ENCODE results near the gene TRHDE. TPM values are rescaled to one million over a fixed set of nuclear protein-coding genes. Genes with fewer than 3 reads are reported as not detected.
A peak's percentile ranks its signal among the peaks of the same experiment; 100 is the strongest.

Gene TRHDE
- total and polyA plus RNA-seq, 9 donors = 0.29 to 2.3 (median 0.49) TPM

DNA sequence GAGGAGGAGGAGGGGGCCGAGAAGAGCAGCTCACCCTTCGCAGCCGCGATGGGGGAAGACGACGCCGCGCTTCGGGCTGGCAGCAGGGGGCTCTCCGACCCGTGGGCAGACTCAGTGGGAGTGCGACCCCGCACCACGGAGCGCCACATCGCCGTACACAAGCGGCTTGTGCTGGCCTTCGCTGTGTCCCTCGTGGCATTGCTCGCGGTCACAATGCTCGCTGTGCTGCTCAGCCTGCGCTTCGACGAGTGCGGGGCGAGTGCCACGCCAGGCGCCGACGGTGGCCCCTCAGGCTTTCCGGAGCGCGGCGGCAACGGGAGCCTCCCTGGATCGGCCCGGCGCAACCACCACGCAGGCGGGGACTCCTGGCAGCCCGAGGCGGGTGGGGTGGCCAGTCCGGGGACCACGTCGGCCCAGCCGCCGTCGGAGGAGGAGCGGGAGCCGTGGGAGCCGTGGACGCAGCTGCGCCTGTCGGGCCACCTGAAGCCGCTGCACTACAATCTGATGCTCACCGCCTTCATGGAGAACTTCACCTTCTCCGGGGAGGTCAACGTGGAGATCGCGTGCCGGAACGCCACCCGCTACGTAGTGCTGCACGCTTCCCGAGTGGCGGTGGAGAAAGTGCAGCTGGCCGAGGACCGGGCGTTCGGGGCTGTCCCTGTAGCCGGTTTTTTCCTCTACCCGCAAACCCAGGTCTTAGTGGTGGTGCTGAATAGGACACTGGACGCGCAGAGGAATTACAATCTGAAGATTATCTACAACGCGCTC lies 745 bp downstream of the TRHDE start:
- no peaks in the 10 kb centered on the region for H3K36me3 ChIP-seq (ENCODE audit: control insufficient read depth, insufficient read depth, low read length)
- WGBS (ENCODE audit: insufficient coverage) = under 1% methylated on average over 74 of the region's 79 CpGs
- no peak overlapping the region for H3K27ac ChIP-seq (ENCODE audit: low read length)
- H3K4me3 ChIP-seq (ENCODE audit: low read length) = peak overlapping the region; percentile 61
- no peaks in the 10 kb centered on the region for H3K9me3 ChIP-seq (replicated peaks; ENCODE audit: control insufficient read depth, low read depth, low read length)
- DNase-seq = peak; percentile 22
- peaks cover 40% of the 10 kb centered on the region for H3K27me3 ChIP-seq (ENCODE audit: control insufficient read depth, insufficient read depth, low read length)
- peaks cover 15% of the 10 kb centered on the region for H3K4me1 ChIP-seq (ENCODE audit: control insufficient read depth, insufficient read depth, low read length)

DNA sequence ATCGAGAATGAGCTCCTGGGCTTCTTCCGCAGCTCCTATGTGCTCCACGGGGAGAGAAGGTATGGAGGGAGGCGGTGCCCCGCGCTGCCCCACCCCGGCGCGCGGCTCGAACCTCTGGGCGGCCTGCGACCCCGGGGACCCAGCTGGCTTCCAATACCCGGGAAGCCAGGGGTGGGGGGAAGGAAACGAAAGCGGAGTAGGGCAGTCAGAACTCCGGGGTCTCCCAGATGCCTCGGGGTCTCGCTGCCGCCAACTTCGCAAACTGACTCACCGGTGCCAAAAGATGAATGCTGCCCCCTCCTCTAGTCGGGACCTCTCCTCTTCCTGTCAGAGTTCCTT lies 1.3 kb downstream of the TRHDE start:
- peak overlapping the region; percentile 61 for H3K4me3 ChIP-seq (ENCODE audit: low read length)
- H3K9me3 ChIP-seq (replicated peaks; ENCODE audit: control insufficient read depth, low read depth, low read length) = no peaks in the 10 kb centered on the region
- peaks cover 15% of the 10 kb centered on the region for H3K4me1 ChIP-seq (ENCODE audit: control insufficient read depth, insufficient read depth, low read length)
- WGBS (ENCODE audit: insufficient coverage) = under 1% methylated on average over 22 of the region's 24 CpGs
- H3K36me3 ChIP-seq (ENCODE audit: control insufficient read depth, insufficient read depth, low read length) = no peaks in the 10 kb centered on the region
- no peak overlapping the region for H3K27ac ChIP-seq (ENCODE audit: low read length)
- DNase-seq = peak; percentile 4
- H3K27me3 ChIP-seq (ENCODE audit: control insufficient read depth, insufficient read depth, low read length) = peaks cover 40% of the 10 kb centered on the region

DNA sequence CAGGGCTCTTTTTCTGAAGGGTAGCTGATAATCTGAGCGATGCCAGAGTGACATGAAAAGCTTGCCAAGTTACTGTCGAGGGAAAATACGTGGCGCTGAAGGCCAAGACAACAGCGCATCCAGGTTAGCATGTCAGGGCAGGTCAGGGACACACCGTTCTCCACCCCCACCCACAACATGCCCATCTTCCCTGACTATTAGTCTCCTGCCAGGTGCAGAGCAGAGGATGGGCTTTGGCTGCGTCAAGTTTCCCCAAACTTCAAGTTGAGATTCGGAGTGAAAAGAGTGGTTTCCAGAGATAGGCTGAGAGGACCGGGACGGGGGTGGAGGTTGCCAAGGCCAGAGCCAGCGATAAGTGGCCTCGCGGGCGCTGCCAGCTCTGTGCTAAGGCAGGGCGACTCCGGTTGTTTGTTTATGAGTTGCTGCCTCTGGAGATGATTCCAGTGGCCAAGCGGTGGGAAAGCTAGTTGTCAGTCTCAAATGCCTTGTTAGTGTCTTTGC lies 1.7 kb downstream of the TRHDE start:
- H3K4me3 ChIP-seq (ENCODE audit: low read length) = peak overlapping the region; percentile 61
- 23% methylated on average over 11 of the region's 17 CpGs for WGBS (ENCODE audit: insufficient coverage)
- H3K36me3 ChIP-seq (ENCODE audit: control insufficient read depth, insufficient read depth, low read length) = no peaks in the 10 kb centered on the region
- no peak overlapping the region for H3K27ac ChIP-seq (ENCODE audit: low read length)
- no peaks in the 10 kb centered on the region for H3K9me3 ChIP-seq (replicated peaks; ENCODE audit: control insufficient read depth, low read depth, low read length)
- peak; percentile 1 for DNase-seq
- H3K4me1 ChIP-seq (ENCODE audit: control insufficient read depth, insufficient read depth, low read length) = peaks cover 15% of the 10 kb centered on the region
- peaks cover 40% of the 10 kb centered on the region for H3K27me3 ChIP-seq (ENCODE audit: control insufficient read depth, insufficient read depth, low read length)

DNA sequence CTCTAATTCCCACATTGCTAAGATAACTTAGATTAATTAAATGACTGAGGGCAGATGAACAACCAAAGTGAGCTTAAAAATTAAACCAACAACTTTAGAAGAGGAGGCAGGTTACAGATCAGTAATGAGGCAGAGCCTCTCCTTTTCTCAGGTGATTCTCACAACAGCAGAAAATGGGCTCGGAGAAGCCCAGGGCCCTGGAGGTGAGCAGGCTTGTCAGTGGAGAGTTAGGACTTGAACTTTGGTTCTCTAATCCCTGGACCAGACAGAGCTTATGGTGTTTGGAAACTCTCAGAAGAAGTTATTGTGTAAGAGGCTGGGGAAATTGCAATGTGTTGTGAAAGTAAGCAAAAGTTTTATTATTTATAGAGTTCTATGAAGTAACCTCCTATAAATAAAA lies 2.8 kb downstream of the TRHDE start:
- Histone ChIP-seq H3K9me3 (replicated peaks; ENCODE audit: control insufficient read depth, low read depth, low read length) (no peaks in the 10 kb centered on the region), H3K27ac (ENCODE audit: low read length) (no peak overlapping the region), H3K27me3 (ENCODE audit: control insufficient read depth, insufficient read depth, low read length) (peaks cover 38% of the 10 kb centered on the region), H3K4me1 (ENCODE audit: control insufficient read depth, insufficient read depth, low read length) (peaks cover 15% of the 10 kb centered on the region), H3K36me3 (ENCODE audit: control insufficient read depth, insufficient read depth, low read length) (no peaks in the 10 kb centered on the region), H3K4me3 (ENCODE audit: low read length) (no peak overlapping the region)
- no peak for DNase-seq
- WGBS (ENCODE audit: insufficient coverage) = no CpG with 5 or more reads among the region's 1 CpG

DNA sequence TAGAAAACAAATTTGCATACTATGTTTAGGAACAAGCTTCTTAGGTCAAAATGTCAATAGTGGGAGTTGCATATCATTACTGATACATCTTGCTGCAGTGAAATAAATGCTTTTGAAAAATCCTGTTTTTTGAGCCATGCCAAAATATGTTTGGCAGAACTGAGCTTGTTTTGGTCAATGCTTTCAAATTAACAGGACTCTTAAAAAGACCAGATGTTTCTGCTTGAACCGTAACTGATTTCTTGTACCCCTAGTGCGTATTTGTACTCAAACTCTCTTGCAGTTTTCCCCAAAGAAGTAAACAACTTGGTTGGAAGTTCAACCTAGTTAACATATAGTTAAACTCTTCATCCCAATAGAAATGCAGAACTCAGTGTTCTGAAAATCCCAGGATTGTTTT lies 3.4 kb downstream of the TRHDE start:
- H3K36me3 ChIP-seq (ENCODE audit: control insufficient read depth, insufficient read depth, low read length) = no peaks in the 10 kb centered on the region
- peaks cover 36% of the 10 kb centered on the region for H3K27me3 ChIP-seq (ENCODE audit: control insufficient read depth, insufficient read depth, low read length)
- no peak overlapping the region for H3K27ac ChIP-seq (ENCODE audit: low read length)
- DNase-seq = no peak
- H3K4me3 ChIP-seq (ENCODE audit: low read length) = no peak overlapping the region
- WGBS (ENCODE audit: insufficient coverage) = 60% methylated on average over 2 of the region's 2 CpGs
- H3K4me1 ChIP-seq (ENCODE audit: control insufficient read depth, insufficient read depth, low read length) = peaks cover 15% of the 10 kb centered on the region
- H3K9me3 ChIP-seq (replicated peaks; ENCODE audit: control insufficient read depth, low read depth, low read length) = no peaks in the 10 kb centered on the region

DNA sequence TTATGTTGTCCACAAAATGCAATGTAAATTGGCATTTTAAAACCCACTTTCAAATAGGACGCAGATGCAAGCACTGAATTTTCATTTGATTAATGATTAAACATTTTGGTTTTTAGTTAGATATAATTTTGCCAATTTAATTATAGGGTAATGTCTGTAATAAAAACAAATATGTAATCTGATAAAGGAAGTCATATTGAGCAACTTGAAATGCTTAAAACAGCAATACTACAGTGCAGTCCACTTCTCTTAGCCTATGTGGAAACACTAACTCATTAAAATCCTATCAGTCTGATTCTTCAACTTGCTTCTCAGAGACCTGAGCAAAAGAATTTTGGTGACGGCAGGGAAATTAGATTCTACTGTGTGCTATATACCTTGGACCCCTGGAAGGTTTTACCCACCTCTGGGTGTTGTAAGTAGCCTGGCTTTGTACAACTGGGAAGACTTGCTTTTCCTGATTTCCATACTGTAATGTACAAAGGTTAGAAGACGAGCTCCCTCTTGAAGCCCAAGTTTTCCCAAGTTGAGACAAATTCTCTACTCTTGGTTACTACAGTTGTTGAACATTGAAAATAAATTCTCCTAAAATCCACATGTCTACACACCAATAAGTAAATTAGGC lies 4.1 kb downstream of the TRHDE start:
- Histone ChIP-seq H3K27ac (ENCODE audit: low read length) (no peak overlapping the region), H3K27me3 (ENCODE audit: control insufficient read depth, insufficient read depth, low read length) (peaks cover 35% of the 10 kb centered on the region), H3K9me3 (replicated peaks; ENCODE audit: control insufficient read depth, low read depth, low read length) (no peaks in the 10 kb centered on the region), H3K4me1 (ENCODE audit: control insufficient read depth, insufficient read depth, low read length) (peaks cover 14% of the 10 kb centered on the region), H3K4me3 (ENCODE audit: low read length) (no peak overlapping the region), H3K36me3 (ENCODE audit: control insufficient read depth, insufficient read depth, low read length) (no peaks in the 10 kb centered on the region)
- no peak for DNase-seq
- WGBS (ENCODE audit: insufficient coverage) = 83% methylated on average over 1 of the region's 3 CpGs

DNA sequence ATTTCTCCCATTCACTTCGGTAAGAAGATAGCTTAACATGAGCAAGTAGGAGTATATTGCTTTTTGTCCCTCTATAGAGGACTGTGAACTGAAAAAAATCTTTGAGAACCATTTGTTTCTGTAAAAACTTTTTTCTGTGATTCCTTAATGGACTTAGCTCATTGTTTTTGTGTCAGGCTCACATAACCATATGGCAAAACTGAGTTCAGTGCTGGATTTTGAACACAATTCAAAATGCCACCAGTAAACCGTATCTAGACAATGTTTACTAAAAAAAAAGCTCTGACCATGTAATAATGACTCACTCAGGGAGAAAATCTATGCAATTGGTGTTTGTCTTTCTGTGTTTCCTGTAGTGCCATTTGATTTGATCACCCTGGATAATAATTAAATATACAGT lies 5.2 kb downstream of the TRHDE start:
- DNase-seq = no peak
- Histone ChIP-seq H3K4me1 (ENCODE audit: control insufficient read depth, insufficient read depth, low read length) (peaks cover 13% of the 10 kb centered on the region), H3K36me3 (ENCODE audit: control insufficient read depth, insufficient read depth, low read length) (no peaks in the 10 kb centered on the region), H3K9me3 (replicated peaks; ENCODE audit: control insufficient read depth, low read depth, low read length) (no peaks in the 10 kb centered on the region), H3K4me3 (ENCODE audit: low read length) (no peak overlapping the region), H3K27me3 (ENCODE audit: control insufficient read depth, insufficient read depth, low read length) (peaks cover 24% of the 10 kb centered on the region), H3K27ac (ENCODE audit: low read length) (no peak overlapping the region)
- WGBS (ENCODE audit: insufficient coverage) = no CpG with 5 or more reads among the region's 2 CpGs

DNA sequence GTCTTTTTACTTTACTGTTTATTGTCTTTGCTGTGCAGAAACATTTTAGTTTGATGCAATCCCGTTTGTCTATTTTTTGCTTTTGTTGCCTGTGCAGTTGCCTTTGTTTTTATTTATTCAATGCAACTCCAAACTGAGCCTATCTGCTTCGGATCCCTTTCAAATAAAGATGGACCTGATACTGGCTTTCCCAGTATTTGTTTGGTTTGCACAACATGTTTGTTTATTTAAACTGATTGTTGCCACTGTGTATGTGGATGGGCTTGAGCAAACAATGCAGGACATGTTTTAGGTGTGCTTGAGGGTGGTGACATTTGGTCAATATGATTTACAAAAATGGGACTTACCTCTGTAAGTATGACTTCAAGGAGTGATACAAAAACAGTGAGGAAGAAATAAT lies 6.7 kb downstream of the TRHDE start:
- H3K4me1 ChIP-seq (ENCODE audit: control insufficient read depth, insufficient read depth, low read length) = peaks cover under 1% of the 10 kb centered on the region
- no peak overlapping the region for H3K27ac ChIP-seq (ENCODE audit: low read length)
- WGBS (ENCODE audit: insufficient coverage) = no CpG with 5 or more reads among the region's 2 CpGs
- no peaks in the 10 kb centered on the region for H3K36me3 ChIP-seq (ENCODE audit: control insufficient read depth, insufficient read depth, low read length)
- H3K27me3 ChIP-seq (ENCODE audit: control insufficient read depth, insufficient read depth, low read length) = peaks cover 9% of the 10 kb centered on the region
- DNase-seq = no peak
- no peaks in the 10 kb centered on the region for H3K9me3 ChIP-seq (replicated peaks; ENCODE audit: control insufficient read depth, low read depth, low read length)
- H3K4me3 ChIP-seq (ENCODE audit: low read length) = no peak overlapping the region

DNA sequence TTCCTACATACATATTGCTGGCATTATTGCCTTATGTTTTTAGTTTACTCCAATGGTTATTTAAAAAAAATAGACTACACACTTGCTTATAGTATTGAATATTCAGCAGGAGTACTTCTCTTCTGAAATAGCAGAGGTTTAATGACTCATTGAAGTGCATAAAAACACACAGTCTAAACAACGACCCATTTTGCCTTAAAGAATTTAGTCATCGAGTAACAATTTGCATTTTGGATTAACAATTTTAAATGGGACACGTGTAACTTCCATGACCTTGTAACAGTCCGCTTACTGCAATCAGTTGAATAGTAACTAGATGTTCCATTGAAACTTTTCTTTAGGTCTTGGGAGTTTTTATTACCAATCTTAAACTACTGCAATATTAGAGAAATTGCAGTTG lies 9.0 kb downstream of the TRHDE start:
- Histone ChIP-seq H3K36me3 (ENCODE audit: control insufficient read depth, insufficient read depth, low read length) (no peaks in the 10 kb centered on the region), H3K4me3 (ENCODE audit: low read length) (no peak overlapping the region), H3K27ac (ENCODE audit: low read length) (no peak overlapping the region), H3K27me3 (ENCODE audit: control insufficient read depth, insufficient read depth, low read length) (no peaks in the 10 kb centered on the region), H3K9me3 (replicated peaks; ENCODE audit: control insufficient read depth, low read depth, low read length) (no peaks in the 10 kb centered on the region), H3K4me1 (ENCODE audit: control insufficient read depth, insufficient read depth, low read length) (no peaks in the 10 kb centered on the region)
- DNase-seq = no peak
- no CpG with 5 or more reads among the region's 4 CpGs for WGBS (ENCODE audit: insufficient coverage)

DNA sequence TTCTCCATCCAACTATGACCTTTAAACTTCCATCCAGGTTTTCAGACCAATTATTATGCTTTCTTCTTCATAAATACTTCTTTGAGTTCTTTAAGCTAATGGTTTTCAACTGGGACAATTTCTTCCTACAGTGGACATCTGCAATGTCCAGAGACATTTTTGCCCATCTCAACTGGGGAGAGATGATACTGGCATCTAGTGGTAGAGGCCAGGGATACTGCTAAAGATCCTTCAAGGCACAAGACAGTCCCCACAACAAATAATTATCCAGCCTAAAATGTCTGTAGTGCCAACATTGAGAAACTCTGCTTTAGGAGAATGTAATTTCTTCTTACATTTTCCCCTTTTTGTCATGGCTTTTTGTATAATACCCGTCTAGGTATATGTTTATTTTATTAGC lies 10.6 kb downstream of the TRHDE start:
- DNase-seq = peak; percentile 10
- no peak overlapping the region for H3K27ac ChIP-seq (ENCODE audit: low read length)
- no peak overlapping the region for H3K4me3 ChIP-seq (ENCODE audit: low read length)
- WGBS (ENCODE audit: insufficient coverage) = no CpG with 5 or more reads among the region's 1 CpG
- no peaks in the 10 kb centered on the region for H3K36me3 ChIP-seq (ENCODE audit: control insufficient read depth, insufficient read depth, low read length)
- no peaks in the 10 kb centered on the region for H3K4me1 ChIP-seq (ENCODE audit: control insufficient read depth, insufficient read depth, low read length)
- H3K9me3 ChIP-seq (replicated peaks; ENCODE audit: control insufficient read depth, low read depth, low read length) = no peaks in the 10 kb centered on the region
- no peaks in the 10 kb centered on the region for H3K27me3 ChIP-seq (ENCODE audit: control insufficient read depth, insufficient read depth, low read length)

All from muscle of leg (tissue), 11 donors.